Activated gamma-delta T cell treated with anti-CD3 and anti-CD28 coated beads, Interleukin-2, amount 50 U/mL, for 16 hours (primary cell): ENCODE measurements around the gene MT1G.
"Not testable (repeated sequence)": the region's sequence is repeated elsewhere in the genome, so short reads cannot be mapped to it uniquely, and the experiment has no call there.

Source experiments
- DNase-seq: peaks from one replicate; pipeline ENCODE4 v3.0.0-alpha.2; 2020; ENCODE audit warnings: low read depth

MT1G gene

GRCh38 chr16:56684926-56685590 lies 17.2 kb upstream of the MT1G start:
- DNase-seq = no peak

GRCh38 chr16:56684256-56684925 lies 16.5 kb upstream of the MT1G start:
- DNase-seq = no peak

GRCh38 chr16:56683424-56684172 lies 15.7 kb upstream of the MT1G start:
- DNase-seq = no peak

- DNase-seq = no peak
Observed at GRCh38 chr16:56682703-56683397, 15.0 kb upstream of the MT1G start.

- peak; percentile 69 for DNase-seq
Observed at GRCh38 chr16:56681939-56682702, 14.3 kb upstream of the MT1G start, which contains the start of gene MT1X. Gene MT1X, plus strand, starts transcription at chr16:56682470. Its CDS starts 71 bp downstream, at chr16:56682541.

GRCh38 chr16:56679818-56680217 lies 12.0 kb upstream of the MT1G start:
- no peak for DNase-seq

- DNase-seq = no peak
Observed at GRCh38 chr16:56679078-56679730, 11.3 kb upstream of the MT1G start.

- DNase-seq = no peak
Observed at GRCh38 chr16:56677474-56677873, 9.6 kb upstream of the MT1G start.

GRCh38 chr16:56675685-56676210 lies 7.9 kb upstream of the MT1G start:
- peak; percentile 29 for DNase-seq

GRCh38 chr16:56674570-56674969 lies 6.7 kb upstream of the MT1G start:
- not testable (repeated sequence) for DNase-seq

GRCh38 chr16:56673921-56674320 lies 6.1 kb upstream of the MT1G start:
- no peak for DNase-seq

- no peak for DNase-seq
Observed at GRCh38 chr16:56672761-56673536, 5.1 kb upstream of the MT1G start.

GRCh38 chr16:56672171-56672570 lies 4.3 kb upstream of the MT1G start:
- DNase-seq = not testable (repeated sequence)

- DNase-seq = not testable (repeated sequence)
Observed at GRCh38 chr16:56671691-56672090, 3.8 kb upstream of the MT1G start.

GRCh38 chr16:56670620-56670934 lies 2.7 kb upstream of the MT1G start:
- no peak for DNase-seq

GRCh38 chr16:56669840-56670619 lies 2.2 kb upstream of the MT1G start:
- DNase-seq = no peak

GRCh38 chr16:56669005-56669839 lies 1.4 kb upstream of the MT1G start, which contains the start of gene MT1H:
Gene MT1H, plus strand, starts transcription at chr16:56669814. Its CDS starts 71 bp downstream, at chr16:56669885.
- no peak for DNase-seq
